GM12878 (cell line): Measurements from ENCODE around the gene THUMPD3. TPM values are rescaled to one million over a fixed set of nuclear protein-coding genes. Genes with fewer than 3 reads are reported as not detected.

Source experiments
- BACH1 ChIP-seq: fragments of 450-650 bp; IDR thresholded peaks from 2 replicates; pipeline ENCODE4 v1.6.1; 2017; ENCODE audit warnings: mild to moderate bottlenecking, borderline replicate concordance
- CBX3 ChIP-seq: fragments of 200-600 bp; sonication (generic); IDR thresholded peaks from 2 replicates; pipeline ENCODE4 v1.6.1; 2016; ENCODE audit warnings: low read depth, borderline replicate concordance
- CBX5 ChIP-seq: sonication (generic); IDR thresholded peaks from 2 replicates; pipeline ENCODE4 v1.6.1; 2016; ENCODE audit warnings: low read depth, moderate library complexity, mild to moderate bottlenecking, inconsistent platforms
- KAT2A ChIP-seq: conservative IDR thresholded peaks from 2 replicates; pipeline ENCODE4 v1.6.1; 2011; ENCODE audit warnings: low read depth, low read length; ENCODE audit not compliant: control insufficient read depth
- LARP7 ChIP-seq: fragments of 450-650 bp; IDR thresholded peaks from 2 replicates; pipeline ENCODE4 v1.6.1; 2017; ENCODE audit warnings: mild to moderate bottlenecking
- MTA2 ChIP-seq: fragments of 450-650 bp; IDR thresholded peaks from 2 replicates; pipeline ENCODE4 v1.6.1; 2016; ENCODE audit warnings: low read depth, mild to moderate bottlenecking, moderate library complexity
- MYB ChIP-seq: fragments of 150-350 bp; IDR thresholded peaks from 2 replicates; pipeline ENCODE4 v1.6.1; 2014; ENCODE audit warnings: mild to moderate bottlenecking, low read depth, low read length, borderline replicate concordance
- NBN ChIP-seq: fragments of 450-650 bp; IDR thresholded peaks from 2 replicates; pipeline ENCODE4 v1.6.1; 2016
- POLR2AphosphoS2 ChIP-seq: IDR thresholded peaks from 2 replicates; pipeline ENCODE4 v1.6.1; 2011; ENCODE audit warnings: low read depth, mild to moderate bottlenecking, low read length, improper control_type of control experiment, moderate library complexity
- POLR2AphosphoS5 ChIP-seq: IDR thresholded peaks from 2 replicates; pipeline ENCODE4 v1.6.1; 2011; ENCODE audit warnings: mild to moderate bottlenecking, low read length, inconsistent platforms
- RCOR1 ChIP-seq: conservative IDR thresholded peaks from 2 replicates; pipeline ENCODE4 v1.6.1; 2012; ENCODE audit warnings: low read depth, low read length, improper control_type of control experiment
- RELB ChIP-seq: fragments of 450-650 bp; IDR thresholded peaks from 2 replicates; pipeline ENCODE4 v1.6.1; 2017; ENCODE audit warnings: low read depth, mild to moderate bottlenecking, moderate library complexity
- REST ChIP-seq: IDR thresholded peaks from 2 replicates; pipeline ENCODE4 v1.6.1; 2012; ENCODE audit warnings: mild to moderate bottlenecking, low read depth, low read length
- SPI1 ChIP-seq: IDR thresholded peaks from 2 replicates; pipeline ENCODE4 v1.6.1; 2011; ENCODE audit warnings: low read depth, mild to moderate bottlenecking, low read length, moderate library complexity, borderline replicate concordance; ENCODE audit not compliant: insufficient read depth
- STAT3 ChIP-seq: IDR thresholded peaks from 2 replicates; pipeline ENCODE4 v1.6.1; 2011; ENCODE audit warnings: low read depth, low read length, improper control_type of control experiment
- TBL1XR1 ChIP-seq: IDR thresholded peaks from 2 replicates; pipeline ENCODE4 v1.6.1; 2012; ENCODE audit warnings: low read depth, low read length, improper control_type of control experiment
- ZBTB11 ChIP-seq: fragments of 450-650 bp; formaldehyde crosslinking; IDR thresholded peaks from 2 replicates; pipeline ENCODE4 v1.5.0; 2022; ENCODE audit warnings: mild to moderate bottlenecking, missing genetic modification characterization
- polyA plus RNA-seq, 11 experiments: library from polyadenylated mRNA; depleted of rRNA in 4 of 11; unstranded in 6 of 11; stranded (reverse) in 5 of 11; fragments of >200 nt; fragmentation: Nextera tagmentation in 4 of 11; fragmentation: Illumina TruSeq in 1 of 11; extraction: Ambion mirVana in 4 of 11; extraction: Trizol in 1 of 11; gene quantifications; 1 replicate in 1 of 11; 2 replicates in 10 of 11; pipeline versions ENCODE4 v1.2.1 to v1.2.3, GENCODE V29; 2011 to 2016; ENCODE audit warnings: inconsistent platforms in 2 of 11, missing spikeins in 2 of 11, low read depth in 1 of 11
- total RNA-seq, 4 experiments: library from RNA; depleted of rRNA in 3 of 4; stranded (reverse); fragments of >200 nt in 3 of 4; fragmentation: Illumina TruSeq in 1 of 4; extraction: Trizol in 1 of 4; gene quantifications; 2 replicates each; pipeline versions ENCODE4 v1.2.1 to v1.2.3, GENCODE V29; 2013 to 2021
- TF ChIP-seq, protein P1 (sequence below): fragments of 450-650 bp; IDR thresholded peaks from 2 replicates; pipeline ENCODE4 v1.6.1; 2018; ENCODE audit warnings: borderline replicate concordance, mild to moderate bottlenecking; ENCODE audit not compliant: partially characterized antibody

Gene THUMPD3
- total and polyA plus RNA-seq, 10 of the 15 experiments (the other 5 are each of a cell fraction or from before 2014, with no cell fraction given), result 28.7 to 47.4 (median 41.8) TPM

DNA sequence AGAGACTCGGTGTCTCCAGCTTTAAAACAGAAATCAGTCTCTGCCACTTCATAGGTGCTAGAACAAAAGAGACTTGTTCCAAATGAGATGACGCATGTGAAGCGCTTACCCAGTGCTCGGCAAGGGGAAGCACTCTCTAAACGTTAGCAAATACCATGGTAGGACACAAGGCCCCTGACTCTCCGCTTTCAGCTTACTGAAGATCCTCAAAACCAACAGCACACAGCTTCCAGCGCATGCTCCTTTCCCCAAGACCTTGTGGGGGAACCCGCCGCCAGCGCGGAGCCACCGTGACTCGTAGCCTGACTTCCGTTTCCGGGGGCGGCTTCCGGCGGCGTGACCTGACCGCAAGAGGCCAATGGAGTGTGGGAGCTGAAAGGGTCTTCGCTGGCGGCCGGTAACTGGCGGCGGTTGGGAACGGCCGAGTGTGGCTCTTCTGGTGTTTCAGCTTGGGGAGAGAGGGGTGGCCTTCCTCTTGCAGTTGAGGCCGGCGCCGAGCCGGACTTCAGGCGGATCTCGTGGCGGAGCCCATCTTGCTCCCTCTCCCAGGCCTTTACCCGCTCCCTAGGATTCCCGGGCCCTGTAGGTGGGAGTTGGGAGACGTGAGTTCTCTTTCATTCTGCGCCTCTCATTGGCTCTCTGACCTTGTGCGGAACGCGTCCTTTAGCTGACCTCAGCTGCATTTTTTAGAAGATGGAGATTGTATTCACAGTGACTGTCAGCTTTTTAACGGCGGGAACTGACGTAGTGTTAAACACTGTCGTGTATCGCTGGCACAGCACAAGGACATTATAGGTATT, at the start of gene THUMPD3 (continued):
- TF ChIP-seq LARP7, result peak; percentile 93
- no peak; the same call in 1 of the 2 replicates for TF ChIP-seq MTA2
- peak; percentile 97 for TF ChIP-seq POLR2AphosphoS5
- TF ChIP-seq SPI1, result peak; percentile 48; the same call in 1 of the 2 replicates
- TF ChIP-seq MYB, result no peak
- no peak for TF ChIP-seq REST
- TF ChIP-seq RCOR1, result 0 out of 2 replicates have a peak, but pooled peaks have one; percentile 47
- 0 out of 2 replicates have a peak, but pooled peaks have one; percentile 59 for TF ChIP-seq TBL1XR1
- TF ChIP-seq, protein P1, sequence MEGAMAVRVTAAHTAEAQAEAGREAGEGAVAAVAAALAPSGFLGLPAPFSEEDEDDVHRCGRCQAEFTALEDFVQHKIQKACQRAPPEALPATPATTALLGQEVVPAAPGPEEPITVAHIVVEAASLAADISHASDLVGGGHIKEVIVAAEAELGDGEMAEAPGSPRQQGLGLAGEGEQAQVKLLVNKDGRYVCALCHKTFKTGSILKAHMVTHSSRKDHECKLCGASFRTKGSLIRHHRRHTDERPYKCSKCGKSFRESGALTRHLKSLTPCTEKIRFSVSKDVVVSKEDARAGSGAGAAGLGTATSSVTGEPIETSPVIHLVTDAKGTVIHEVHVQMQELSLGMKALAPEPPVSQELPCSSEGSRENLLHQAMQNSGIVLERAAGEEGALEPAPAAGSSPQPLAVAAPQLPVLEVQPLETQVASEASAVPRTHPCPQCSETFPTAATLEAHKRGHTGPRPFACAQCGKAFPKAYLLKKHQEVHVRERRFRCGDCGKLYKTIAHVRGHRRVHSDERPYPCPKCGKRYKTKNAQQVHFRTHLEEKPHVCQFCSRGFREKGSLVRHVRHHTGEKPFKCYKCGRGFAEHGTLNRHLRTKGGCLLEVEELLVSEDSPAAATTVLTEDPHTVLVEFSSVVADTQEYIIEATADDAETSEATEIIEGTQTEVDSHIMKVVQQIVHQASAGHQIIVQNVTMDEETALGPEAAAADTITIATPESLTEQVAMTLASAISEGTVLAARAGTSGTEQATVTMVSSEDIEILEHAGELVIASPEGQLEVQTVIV, result peak; percentile 66
- TF ChIP-seq NBN, result 0 out of 2 replicates have a peak, but pooled peaks have one; percentile 71
- TF ChIP-seq RELB, result peak; percentile 89
- TF ChIP-seq STAT3, result no peak
- no peak for TF ChIP-seq CBX3
- TF ChIP-seq BACH1, result peak; percentile 48; the same call in 1 of the 2 replicates
- no peak; the same call in 1 of the 2 replicates for TF ChIP-seq ZBTB11
- TF ChIP-seq POLR2AphosphoS2, result peak; percentile 88
- no peak for TF ChIP-seq KAT2A
- TF ChIP-seq CBX5, result 0 out of 2 replicates have a peak, but pooled peaks have one; percentile 38
